ENCODE data around the gene KXD1. TPM values are rescaled to one million over a fixed set of nuclear protein-coding genes. Genes with fewer than 3 reads are reported as not detected.

KXD1 gene
- total RNA-seq, 1 donor, result 104 TPM

- Histone ChIP-seq H3K27ac (ENCODE audit: low read depth, low read length) (peak within 1 kb of the TSS; percentile 92), H3K27me3 (ENCODE audit: insufficient read depth, low read length) (no peaks in the 10 kb centered on the region), H3K36me3 (ENCODE audit: insufficient read depth, low read length) (peaks cover 67% of the 10 kb centered on the region), H4K20me1 (ENCODE audit: insufficient read depth, low read length) (peaks cover 28% of the 10 kb centered on the region), H3K79me2 (ENCODE audit: insufficient read depth, low read length) (peaks cover 25% of the 10 kb centered on the region), H3K9me3 (ENCODE audit: low read depth, low read length) (no peaks in the 10 kb centered on the region), H3K4me1 (ENCODE audit: insufficient read depth, low read length) (peaks cover 15% of the 10 kb centered on the region), H2AFZ (ENCODE audit: low read length) (peak within 1 kb of the TSS; percentile 90), H3K4me2 (ENCODE audit: insufficient read depth, low read length) (peak within 1 kb of the TSS; percentile 99), H3K4me3 (ENCODE audit: insufficient read depth, low read length) (peak within 1 kb of the TSS; percentile 98)
- peak; percentile 99 for DNase-seq (ENCODE audit: insufficient read length, low spot score, missing footprints)
- TF ChIP-seq CTCF (IDR thresholded peaks at IDR 0.05; ENCODE audit: extremely low read depth, low read depth, low read length), result no peak
These were observed 14.1 kb downstream of the KXD1 start, which contains the start of gene UBA52 for GRCh38 chr19:18571564-18572344. Gene UBA52, plus strand, starts transcription at chr19:18571857. Its CDS starts 1,444 bp downstream, at chr19:18573301.

DNA sequence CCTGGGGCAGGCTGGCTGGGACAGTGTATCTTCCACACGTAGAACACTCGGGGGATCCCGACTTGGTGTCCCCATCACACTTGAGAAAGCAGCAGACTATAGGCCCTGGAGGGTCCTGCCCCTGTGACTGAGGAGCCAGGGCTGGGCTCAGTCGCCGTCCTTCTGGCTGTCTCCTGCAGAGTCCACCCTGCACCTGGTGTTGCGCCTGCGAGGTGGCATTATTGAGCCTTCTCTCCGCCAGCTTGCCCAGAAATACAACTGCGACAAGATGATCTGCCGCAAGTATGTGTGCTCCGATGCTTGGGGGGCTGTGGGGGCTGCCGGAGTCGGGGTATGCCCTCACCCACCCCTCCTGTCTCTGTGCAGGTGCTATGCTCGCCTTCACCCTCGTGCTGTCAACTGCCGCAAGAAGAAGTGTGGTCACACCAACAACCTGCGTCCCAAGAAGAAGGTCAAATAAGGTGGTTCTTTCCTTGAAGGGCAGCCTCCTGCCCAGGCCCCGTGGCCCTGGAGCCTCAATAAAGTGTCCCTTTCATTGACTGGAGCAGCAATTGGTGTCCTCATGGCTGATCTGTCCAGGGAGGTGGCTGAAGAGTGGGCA, 17.1 kb downstream of the KXD1 start:
- Histone ChIP-seq H3K4me3 (ENCODE audit: insufficient read depth, low read length) (no peak overlapping the region), H3K4me2 (ENCODE audit: insufficient read depth, low read length) (no peak overlapping the region), H2AFZ (ENCODE audit: low read length) (no peak overlapping the region), H4K20me1 (ENCODE audit: insufficient read depth, low read length) (peaks cover 28% of the 10 kb centered on the region), H3K79me2 (ENCODE audit: insufficient read depth, low read length) (peaks cover 25% of the 10 kb centered on the region), H3K4me1 (ENCODE audit: insufficient read depth, low read length) (peaks cover 15% of the 10 kb centered on the region), H3K27me3 (ENCODE audit: insufficient read depth, low read length) (no peaks in the 10 kb centered on the region), H3K27ac (ENCODE audit: low read depth, low read length) (no peak overlapping the region), H3K36me3 (ENCODE audit: insufficient read depth, low read length) (peaks cover 48% of the 10 kb centered on the region), H3K9me3 (ENCODE audit: low read depth, low read length) (no peaks in the 10 kb centered on the region)
- TF ChIP-seq CTCF (IDR thresholded peaks at IDR 0.05; ENCODE audit: extremely low read depth, low read depth, low read length), result no peak
- DNase-seq (ENCODE audit: insufficient read length, low spot score, missing footprints), result peak; percentile 50

DNA sequence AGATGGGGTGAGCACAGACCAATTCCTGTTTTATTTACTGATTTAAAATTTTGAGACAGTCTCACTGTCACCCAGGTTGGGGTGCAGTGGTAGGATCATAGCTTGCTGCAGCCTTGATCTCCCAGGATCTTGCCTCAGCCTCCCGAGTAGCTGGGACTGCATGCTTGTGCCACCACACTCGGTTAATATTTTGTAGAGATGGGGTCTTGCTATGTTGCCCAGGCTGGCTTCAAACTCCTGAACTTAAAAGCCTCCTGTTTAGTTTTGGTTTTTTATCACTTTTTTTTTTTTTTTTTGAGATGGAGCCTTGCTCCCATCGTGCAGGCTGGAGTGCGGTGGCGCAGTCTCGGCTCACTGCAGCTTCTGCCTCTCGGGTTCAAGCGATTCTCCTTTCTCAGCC, 18.7 kb downstream of the KXD1 start:
- no peak overlapping the region for H3K4me3 ChIP-seq (ENCODE audit: insufficient read depth, low read length)
- no peak for DNase-seq (ENCODE audit: insufficient read length, low spot score, missing footprints)
- no peak overlapping the region for H2AFZ ChIP-seq (ENCODE audit: low read length)
- H3K9me3 ChIP-seq (ENCODE audit: low read depth, low read length), result no peaks in the 10 kb centered on the region
- H4K20me1 ChIP-seq (ENCODE audit: insufficient read depth, low read length), result peaks cover 28% of the 10 kb centered on the region
- no peak overlapping the region for H3K4me2 ChIP-seq (ENCODE audit: insufficient read depth, low read length)
- peaks cover 46% of the 10 kb centered on the region for H3K36me3 ChIP-seq (ENCODE audit: insufficient read depth, low read length)
- TF ChIP-seq CTCF (IDR thresholded peaks at IDR 0.05; ENCODE audit: extremely low read depth, low read depth, low read length), result no peak
- H3K27ac ChIP-seq (ENCODE audit: low read depth, low read length), result no peak overlapping the region
- peaks cover 25% of the 10 kb centered on the region for H3K79me2 ChIP-seq (ENCODE audit: insufficient read depth, low read length)
- no peaks in the 10 kb centered on the region for H3K27me3 ChIP-seq (ENCODE audit: insufficient read depth, low read length)
- H3K4me1 ChIP-seq (ENCODE audit: insufficient read depth, low read length), result peaks cover 13% of the 10 kb centered on the region

DNA sequence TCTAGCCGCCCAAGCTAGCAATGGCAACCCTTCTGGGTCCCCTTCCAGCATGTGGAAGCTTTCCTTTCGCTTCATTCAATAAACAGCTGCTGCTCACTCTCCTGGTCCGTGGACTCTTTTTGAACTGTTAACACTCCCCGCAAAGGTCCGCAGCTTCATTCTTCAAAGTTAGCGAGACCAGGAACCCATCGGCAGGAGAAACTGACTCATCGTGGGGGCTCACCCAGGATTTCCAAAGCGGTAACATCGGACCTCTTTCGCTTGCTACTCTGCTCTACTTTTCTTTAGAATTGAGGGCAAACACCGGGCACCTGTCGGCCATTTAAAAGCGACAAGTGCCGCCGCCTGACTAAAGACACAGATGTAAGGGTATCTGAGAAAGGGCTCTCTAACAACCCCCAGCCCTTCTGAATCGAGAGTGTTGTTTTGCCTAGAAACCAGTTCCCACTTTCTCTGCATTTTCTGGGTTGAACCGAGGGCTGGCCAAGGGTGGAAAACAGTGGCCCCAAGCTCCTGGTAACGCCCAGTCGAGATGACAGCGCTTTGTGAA, 19.8 kb downstream of the KXD1 start:
- Histone ChIP-seq H3K79me2 (ENCODE audit: insufficient read depth, low read length) (peaks cover 17% of the 10 kb centered on the region), H3K4me3 (ENCODE audit: insufficient read depth, low read length) (no peak overlapping the region), H3K27me3 (ENCODE audit: insufficient read depth, low read length) (no peaks in the 10 kb centered on the region), H3K36me3 (ENCODE audit: insufficient read depth, low read length) (peaks cover 46% of the 10 kb centered on the region), H3K9me3 (ENCODE audit: low read depth, low read length) (no peaks in the 10 kb centered on the region), H3K4me1 (ENCODE audit: insufficient read depth, low read length) (peaks cover 11% of the 10 kb centered on the region), H3K27ac (ENCODE audit: low read depth, low read length) (no peak overlapping the region), H4K20me1 (ENCODE audit: insufficient read depth, low read length) (peaks cover 24% of the 10 kb centered on the region), H2AFZ (ENCODE audit: low read length) (no peak overlapping the region), H3K4me2 (ENCODE audit: insufficient read depth, low read length) (no peak overlapping the region)
- peak; percentile 22 for DNase-seq (ENCODE audit: insufficient read length, low spot score, missing footprints)
- no peak for TF ChIP-seq CTCF (IDR thresholded peaks at IDR 0.05; ENCODE audit: extremely low read depth, low read depth, low read length)
